ENCODE measurements around the gene GALNT3.

GRCh38 chr2:165835363-165835762, 41.3 kb upstream of the GALNT3 start:
- TF ChIP-seq, protein P1, sequence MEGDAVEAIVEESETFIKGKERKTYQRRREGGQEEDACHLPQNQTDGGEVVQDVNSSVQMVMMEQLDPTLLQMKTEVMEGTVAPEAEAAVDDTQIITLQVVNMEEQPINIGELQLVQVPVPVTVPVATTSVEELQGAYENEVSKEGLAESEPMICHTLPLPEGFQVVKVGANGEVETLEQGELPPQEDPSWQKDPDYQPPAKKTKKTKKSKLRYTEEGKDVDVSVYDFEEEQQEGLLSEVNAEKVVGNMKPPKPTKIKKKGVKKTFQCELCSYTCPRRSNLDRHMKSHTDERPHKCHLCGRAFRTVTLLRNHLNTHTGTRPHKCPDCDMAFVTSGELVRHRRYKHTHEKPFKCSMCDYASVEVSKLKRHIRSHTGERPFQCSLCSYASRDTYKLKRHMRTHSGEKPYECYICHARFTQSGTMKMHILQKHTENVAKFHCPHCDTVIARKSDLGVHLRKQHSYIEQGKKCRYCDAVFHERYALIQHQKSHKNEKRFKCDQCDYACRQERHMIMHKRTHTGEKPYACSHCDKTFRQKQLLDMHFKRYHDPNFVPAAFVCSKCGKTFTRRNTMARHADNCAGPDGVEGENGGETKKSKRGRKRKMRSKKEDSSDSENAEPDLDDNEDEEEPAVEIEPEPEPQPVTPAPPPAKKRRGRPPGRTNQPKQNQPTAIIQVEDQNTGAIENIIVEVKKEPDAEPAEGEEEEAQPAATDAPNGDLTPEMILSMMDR (IDR thresholded peaks at IDR 0.05): no peak
- TF ChIP-seq POLR2A (IDR thresholded peaks at IDR 0.05): no peak
